GM12865 (cell line): Measurements from ENCODE around the gene OR5C1.
A peak's percentile ranks its signal among the peaks of the same experiment; 100 is the strongest.
"Not testable (repeated sequence)": the region's sequence is repeated elsewhere in the genome, so short reads cannot be mapped to it uniquely, and the experiment has no call there.

Source experiments
- DNase-seq: peaks from one replicate; pipeline ENCODE4 v3.0.0; 2010; ENCODE audit warnings: low read depth
- H3K4me3 ChIP-seq: 2 replicates; pipeline ENCODE4 v1.5.1; 2011; ENCODE audit warnings: mild to moderate bottlenecking, low read depth, low read length, control low read depth
- TF ChIP-seq, protein P1 (sequence below): IDR thresholded peaks from 2 replicates; pipeline ENCODE4 v1.5.1; 2011; ENCODE audit warnings: low read length, control low read depth, low read depth, inconsistent platforms; ENCODE audit not compliant: insufficient read depth; ENCODE audit errors: missing control alignments

OR5C1 gene

DNA sequence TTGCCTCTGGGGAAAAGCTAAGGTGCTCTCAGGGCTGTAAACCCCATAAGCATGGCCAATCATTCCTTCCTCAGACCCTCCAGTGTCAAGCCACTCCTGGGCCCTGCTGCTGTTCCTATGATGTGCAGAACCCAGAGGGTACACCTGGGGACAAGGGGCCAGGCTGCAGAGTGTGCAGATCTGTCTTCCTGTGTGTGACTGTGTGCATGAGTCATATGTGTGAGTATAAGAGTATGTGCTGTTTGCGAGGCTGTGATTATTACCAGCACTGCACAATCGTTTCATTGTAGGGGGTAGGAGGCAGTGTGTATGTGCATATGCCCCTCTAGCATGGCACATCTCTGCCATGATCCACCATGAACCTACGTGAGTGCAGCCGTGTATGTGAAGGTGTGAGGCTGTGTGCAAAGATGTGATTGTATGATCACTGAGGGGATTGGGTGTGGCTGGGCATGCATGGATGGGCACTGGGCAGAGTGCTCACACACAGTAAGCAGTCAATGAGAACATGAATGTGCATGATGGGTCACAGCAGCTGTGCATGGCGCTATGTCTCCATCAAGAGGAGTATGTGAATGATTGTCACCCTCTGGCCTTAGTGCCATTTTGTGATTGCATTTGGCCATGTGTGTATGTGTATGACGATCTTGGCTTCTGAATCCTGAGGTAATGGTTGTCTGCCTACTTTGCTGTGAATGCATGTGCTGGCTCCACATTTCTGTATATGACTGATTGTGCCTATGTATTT is 8.8 kb downstream of the OR5C1 start:
- H3K4me3 ChIP-seq, result no peak overlapping the region
- DNase-seq, result no peak
- TF ChIP-seq, protein P1, sequence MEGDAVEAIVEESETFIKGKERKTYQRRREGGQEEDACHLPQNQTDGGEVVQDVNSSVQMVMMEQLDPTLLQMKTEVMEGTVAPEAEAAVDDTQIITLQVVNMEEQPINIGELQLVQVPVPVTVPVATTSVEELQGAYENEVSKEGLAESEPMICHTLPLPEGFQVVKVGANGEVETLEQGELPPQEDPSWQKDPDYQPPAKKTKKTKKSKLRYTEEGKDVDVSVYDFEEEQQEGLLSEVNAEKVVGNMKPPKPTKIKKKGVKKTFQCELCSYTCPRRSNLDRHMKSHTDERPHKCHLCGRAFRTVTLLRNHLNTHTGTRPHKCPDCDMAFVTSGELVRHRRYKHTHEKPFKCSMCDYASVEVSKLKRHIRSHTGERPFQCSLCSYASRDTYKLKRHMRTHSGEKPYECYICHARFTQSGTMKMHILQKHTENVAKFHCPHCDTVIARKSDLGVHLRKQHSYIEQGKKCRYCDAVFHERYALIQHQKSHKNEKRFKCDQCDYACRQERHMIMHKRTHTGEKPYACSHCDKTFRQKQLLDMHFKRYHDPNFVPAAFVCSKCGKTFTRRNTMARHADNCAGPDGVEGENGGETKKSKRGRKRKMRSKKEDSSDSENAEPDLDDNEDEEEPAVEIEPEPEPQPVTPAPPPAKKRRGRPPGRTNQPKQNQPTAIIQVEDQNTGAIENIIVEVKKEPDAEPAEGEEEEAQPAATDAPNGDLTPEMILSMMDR, result no peak

DNA sequence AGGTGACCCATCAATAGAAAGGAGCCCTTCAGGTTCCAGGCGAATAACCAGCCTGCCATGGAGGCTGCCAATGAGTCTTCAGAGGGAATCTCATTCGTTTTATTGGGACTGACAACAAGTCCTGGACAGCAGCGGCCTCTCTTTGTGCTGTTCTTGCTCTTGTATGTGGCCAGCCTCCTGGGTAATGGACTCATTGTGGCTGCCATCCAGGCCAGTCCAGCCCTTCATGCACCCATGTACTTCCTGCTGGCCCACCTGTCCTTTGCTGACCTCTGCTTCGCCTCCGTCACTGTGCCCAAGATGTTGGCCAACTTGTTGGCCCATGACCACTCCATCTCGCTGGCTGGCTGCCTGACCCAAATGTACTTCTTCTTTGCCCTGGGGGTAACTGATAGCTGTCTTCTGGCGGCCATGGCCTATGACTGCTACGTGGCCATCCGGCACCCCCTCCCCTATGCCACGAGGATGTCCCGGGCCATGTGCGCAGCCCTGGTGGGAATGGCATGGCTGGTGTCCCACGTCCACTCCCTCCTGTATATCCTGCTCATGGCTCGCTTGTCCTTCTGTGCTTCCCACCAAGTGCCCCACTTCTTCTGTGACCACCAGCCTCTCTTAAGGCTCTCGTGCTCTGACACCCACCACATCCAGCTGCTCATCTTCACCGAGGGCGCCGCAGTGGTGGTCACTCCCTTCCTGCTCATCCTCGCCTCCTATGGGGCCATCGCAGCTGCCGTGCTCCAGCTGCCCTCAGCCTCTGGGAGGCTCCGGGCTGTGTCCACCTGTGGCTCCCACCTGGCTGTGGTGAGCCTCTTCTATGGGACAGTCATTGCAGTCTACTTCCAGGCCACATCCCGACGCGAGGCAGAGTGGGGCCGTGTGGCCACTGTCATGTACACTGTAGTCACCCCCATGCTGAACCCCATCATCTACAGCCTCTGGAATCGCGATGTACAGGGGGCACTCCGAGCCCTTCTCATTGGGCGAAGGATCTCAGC is 11.6 kb downstream of the OR5C1 start, which contains the start of gene OR1K1:
Gene OR1K1, plus strand, starts transcription at position 58 of the 995 bp plus-strand sequence. Its CDS starts 0 bp downstream, at position 58.
- no peak within 1 kb of the TSS for H3K4me3 ChIP-seq
- no peak for DNase-seq
- TF ChIP-seq, protein P1, result no peak

DNA sequence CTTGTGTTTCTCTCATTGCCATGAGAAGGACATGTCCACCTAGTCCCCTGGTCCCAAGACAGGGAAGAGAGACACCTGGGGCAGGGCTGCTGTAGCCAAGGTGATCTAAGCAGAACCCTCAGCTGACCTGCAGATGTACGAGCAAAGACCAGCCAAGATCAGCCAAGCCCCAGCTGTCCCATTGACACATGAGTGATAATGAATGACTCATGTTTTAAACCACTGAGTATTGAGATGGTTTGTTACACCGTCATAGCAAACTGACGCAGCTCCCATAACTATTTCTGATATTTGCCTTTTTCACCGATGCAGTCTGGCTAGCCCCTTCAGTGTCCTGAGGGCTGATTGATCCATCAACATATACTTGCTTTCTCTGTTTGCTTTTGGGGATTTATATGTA is 17.9 kb downstream of the OR5C1 start:
- TF ChIP-seq, protein P1, result no peak
- no peak overlapping the region for H3K4me3 ChIP-seq
- peak; percentile 18 for DNase-seq

DNA sequence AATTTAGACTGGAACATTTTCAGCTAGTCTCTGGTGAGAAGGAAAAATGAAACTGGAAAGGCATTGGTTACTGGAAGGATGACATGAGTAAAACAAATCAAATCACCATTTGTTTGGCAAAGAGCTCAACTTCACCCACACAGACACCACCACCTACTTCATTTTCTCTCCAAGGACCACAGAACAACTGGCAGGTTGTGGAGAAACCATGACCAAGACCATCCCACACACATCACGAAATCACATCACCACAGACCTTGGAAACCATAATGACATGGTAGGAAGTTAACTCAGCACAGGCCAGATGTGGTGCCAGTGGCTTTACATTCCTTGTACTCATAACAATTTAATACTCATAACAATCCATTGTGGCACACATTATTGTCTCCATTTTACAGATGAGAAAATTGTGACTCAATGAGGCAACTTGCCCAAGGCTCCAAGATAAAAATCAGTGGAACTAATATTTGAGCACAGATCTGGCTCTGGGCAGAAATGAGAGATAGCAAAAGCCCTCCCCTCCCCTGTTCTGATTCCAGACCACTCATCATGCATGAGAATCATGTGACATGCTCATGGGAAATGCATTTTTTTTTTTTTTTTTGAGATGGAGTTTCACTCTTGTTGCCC is 18.7 kb downstream of the OR5C1 start:
- TF ChIP-seq, protein P1, result no peak
- H3K4me3 ChIP-seq, result no peak overlapping the region
- DNase-seq, result no peak

DNA sequence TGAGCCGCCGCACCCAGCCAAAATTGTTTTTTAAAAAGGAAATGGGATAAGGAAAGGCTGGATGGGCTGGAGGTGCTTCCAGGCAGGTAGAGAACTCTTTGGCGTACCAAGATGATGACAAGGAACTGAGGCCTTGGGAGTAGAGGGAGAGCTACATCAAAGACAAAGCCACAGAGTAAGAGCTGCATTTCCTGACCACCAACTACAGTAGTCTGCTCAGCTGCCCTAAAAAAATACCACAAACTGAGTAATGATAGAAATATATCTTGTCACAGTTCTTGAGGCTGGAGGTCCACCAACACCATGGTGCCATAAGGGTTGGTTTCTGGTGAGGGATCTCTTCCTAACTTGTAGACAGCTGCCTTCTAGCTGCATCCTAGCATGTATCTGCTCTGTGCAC is 19.4 kb downstream of the OR5C1 start:
- no peak overlapping the region for H3K4me3 ChIP-seq
- no peak for DNase-seq
- TF ChIP-seq, protein P1, result no peak

DNA sequence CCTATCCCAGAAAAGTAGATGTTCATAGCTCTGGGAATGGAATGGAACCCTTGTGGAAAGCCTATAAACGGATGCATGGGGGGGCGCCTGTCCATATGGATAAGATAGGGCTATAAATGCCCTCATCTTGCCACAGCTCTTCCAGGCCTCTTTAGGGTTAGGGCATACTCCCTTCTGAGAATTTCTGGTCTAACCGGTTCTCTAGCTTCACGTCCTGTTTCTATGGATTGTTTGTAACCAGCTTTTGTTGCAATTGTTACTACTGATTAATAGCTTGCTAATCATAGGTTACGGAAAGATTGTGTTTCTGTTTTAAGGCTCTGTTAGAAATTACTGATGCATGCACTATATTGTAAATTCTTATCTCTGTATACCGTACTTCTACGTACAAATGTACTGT is 20.5 kb downstream of the OR5C1 start:
- not testable (repeated sequence) for H3K4me3 ChIP-seq

More for the DNA sequence above, 20.5 kb downstream of the OR5C1 start:
- DNase-seq, result not testable (repeated sequence)
